ENCODE data around the gene AMOTL1. TPM values are rescaled to one million over a fixed set of nuclear protein-coding genes. Genes with fewer than 3 reads are reported as not detected.
A peak's percentile ranks its signal among the peaks of the same experiment; 100 is the strongest.
"Not testable (repeated sequence)": the region's sequence is repeated elsewhere in the genome, so short reads cannot be mapped to it uniquely, and the experiment has no call there.

Gene AMOTL1
- total RNA-seq, 1 experiment from 2014 or later: 57.4 TPM

- Histone ChIP-seq H3K4me1 (no peaks in the 10 kb centered on the region; the same call in none of the 2 replicates), H3K4me3 (no peak overlapping the region), H3K27ac (no peak overlapping the region), H3K36me3 (peaks cover 17% of the 10 kb centered on the region), H3K9me3 (replicated peaks) (no peaks in the 10 kb centered on the region), H3K27me3 (no peaks in the 10 kb centered on the region)
- no peak for DNase-seq
These were observed 115.7 kb downstream of the AMOTL1 start for GRCh38 chr11:94883878-94884277.

- peaks cover 14% of the 10 kb centered on the region for H3K36me3 ChIP-seq
- H3K4me3 ChIP-seq: no peak overlapping the region
- H3K27me3 ChIP-seq: no peaks in the 10 kb centered on the region
- no peak for DNase-seq
- H3K9me3 ChIP-seq (replicated peaks): no peaks in the 10 kb centered on the region
- H3K27ac ChIP-seq: no peak overlapping the region
- no peaks in the 10 kb centered on the region; the same call in none of the 2 replicates for H3K4me1 ChIP-seq
These were observed 116.2 kb downstream of the AMOTL1 start for GRCh38 chr11:94884376-94884775.

GRCh38 chr11:94885133-94885532 is 117.0 kb downstream of the AMOTL1 start:
- no peak overlapping the region for H3K4me3 ChIP-seq
- no peaks in the 10 kb centered on the region for H3K9me3 ChIP-seq (replicated peaks)
- no peaks in the 10 kb centered on the region; the same call in none of the 2 replicates for H3K4me1 ChIP-seq
- peaks cover 10% of the 10 kb centered on the region for H3K36me3 ChIP-seq
- H3K27me3 ChIP-seq: no peaks in the 10 kb centered on the region
- H3K27ac ChIP-seq: peak overlapping the region; percentile 40
- DNase-seq: peak; percentile 31 to 61

GRCh38 chr11:94885581-94885980 is 117.4 kb downstream of the AMOTL1 start:
- H3K9me3 ChIP-seq (replicated peaks): no peaks in the 10 kb centered on the region
- peaks cover 10% of the 10 kb centered on the region for H3K36me3 ChIP-seq
- H3K27ac ChIP-seq: peak overlapping the region; percentile 40
- H3K27me3 ChIP-seq: no peaks in the 10 kb centered on the region
- no peaks in the 10 kb centered on the region; the same call in none of the 2 replicates for H3K4me1 ChIP-seq
- H3K4me3 ChIP-seq: no peak overlapping the region
- no peak for DNase-seq

- Histone ChIP-seq H3K36me3 (peaks cover 10% of the 10 kb centered on the region; the same call in 1 of the 2 replicates), H3K27ac (no peak overlapping the region), H3K4me3 (no peak overlapping the region), H3K9me3 (replicated peaks) (no peaks in the 10 kb centered on the region), H3K4me1 (no peaks in the 10 kb centered on the region; the same call in none of the 2 replicates), H3K27me3 (no peaks in the 10 kb centered on the region)
- no peak for DNase-seq
These were observed 120.0 kb downstream of the AMOTL1 start for GRCh38 chr11:94888204-94888603.

- no peaks in the 10 kb centered on the region for H3K36me3 ChIP-seq
- H3K9me3 ChIP-seq (replicated peaks): no peaks in the 10 kb centered on the region
- H3K27me3 ChIP-seq: no peaks in the 10 kb centered on the region
- H3K4me3 ChIP-seq: no peak overlapping the region
- no peak for DNase-seq
- H3K4me1 ChIP-seq: no peaks in the 10 kb centered on the region
- no peak overlapping the region for H3K27ac ChIP-seq
These were observed 127.3 kb downstream of the AMOTL1 start for GRCh38 chr11:94895451-94895850.

GRCh38 chr11:94895971-94896370 is 127.8 kb downstream of the AMOTL1 start:
- H3K27me3 ChIP-seq: no peaks in the 10 kb centered on the region
- no peak overlapping the region for H3K4me3 ChIP-seq
- H3K9me3 ChIP-seq (replicated peaks): no peaks in the 10 kb centered on the region
- no peaks in the 10 kb centered on the region for H3K36me3 ChIP-seq
- no peak overlapping the region for H3K27ac ChIP-seq
- H3K4me1 ChIP-seq: no peaks in the 10 kb centered on the region
- DNase-seq: no peak

GRCh38 chr11:94897330-94897768 is 129.2 kb downstream of the AMOTL1 start:
- Histone ChIP-seq H3K27ac (no peak overlapping the region), H3K4me1 (no peaks in the 10 kb centered on the region), H3K9me3 (replicated peaks) (no peaks in the 10 kb centered on the region), H3K4me3 (no peak overlapping the region), H3K36me3 (no peaks in the 10 kb centered on the region), H3K27me3 (no peaks in the 10 kb centered on the region)
- peak; percentile 21 to 68 for DNase-seq

GRCh38 chr11:94907226-94907625 is 139.1 kb downstream of the AMOTL1 start:
- H3K36me3 ChIP-seq: no peaks in the 10 kb centered on the region
- no peaks in the 10 kb centered on the region for H3K9me3 ChIP-seq (replicated peaks)
- no peaks in the 10 kb centered on the region for H3K4me1 ChIP-seq
- no peaks in the 10 kb centered on the region for H3K27me3 ChIP-seq
- H3K4me3 ChIP-seq: no peak overlapping the region
- no peak for DNase-seq
- no peak overlapping the region for H3K27ac ChIP-seq

GRCh38 chr11:94909371-94909820 is 141.2 kb downstream of the AMOTL1 start:
- no peak overlapping the region for H3K27ac ChIP-seq
- no peaks in the 10 kb centered on the region for H3K36me3 ChIP-seq
- no peak overlapping the region for H3K4me3 ChIP-seq
- DNase-seq: no peak
- H3K4me1 ChIP-seq: no peaks in the 10 kb centered on the region
- H3K9me3 ChIP-seq (replicated peaks): no peaks in the 10 kb centered on the region
- H3K27me3 ChIP-seq: no peaks in the 10 kb centered on the region

GRCh38 chr11:94910270-94910669 is 142.1 kb downstream of the AMOTL1 start:
- no peak for DNase-seq

GRCh38 chr11:94910779-94911178 is 142.6 kb downstream of the AMOTL1 start:
- no peaks in the 10 kb centered on the region for H3K27me3 ChIP-seq
- no peaks in the 10 kb centered on the region for H3K36me3 ChIP-seq
- H3K4me3 ChIP-seq: no peak overlapping the region
- no peak for DNase-seq
- no peak overlapping the region for H3K27ac ChIP-seq
- no peaks in the 10 kb centered on the region for H3K9me3 ChIP-seq (replicated peaks)
- no peaks in the 10 kb centered on the region for H3K4me1 ChIP-seq

More at GRCh38 chr11:94910270-94910669, 142.1 kb downstream of the AMOTL1 start:
- Histone ChIP-seq H3K27me3 (no peaks in the 10 kb centered on the region), H3K9me3 (replicated peaks) (no peaks in the 10 kb centered on the region), H3K4me1 (no peaks in the 10 kb centered on the region), H3K27ac (no peak overlapping the region), H3K36me3 (no peaks in the 10 kb centered on the region), H3K4me3 (no peak overlapping the region)

- Histone ChIP-seq H3K4me3 (no peak overlapping the region), H3K36me3 (no peaks in the 10 kb centered on the region), H3K9me3 (replicated peaks) (no peaks in the 10 kb centered on the region), H3K27ac (no peak overlapping the region), H3K4me1 (no peaks in the 10 kb centered on the region), H3K27me3 (no peaks in the 10 kb centered on the region)
- no peak for DNase-seq
These were observed 144.7 kb downstream of the AMOTL1 start for GRCh38 chr11:94912806-94913205.

GRCh38 chr11:94913718-94914394 is 145.7 kb downstream of the AMOTL1 start:
- H3K4me1 ChIP-seq; H3K9me3 ChIP-seq (replicated peaks); H3K4me3 ChIP-seq; DNase-seq; H3K36me3 ChIP-seq; H3K27me3 ChIP-seq; H3K27ac ChIP-seq: not testable (repeated sequence)

- Histone ChIP-seq H3K27ac (no peak overlapping the region), H3K9me3 (replicated peaks) (no peaks in the 10 kb centered on the region)
- DNase-seq: no peak
These were observed 152.2 kb downstream of the AMOTL1 start for GRCh38 chr11:94920311-94920710.

More at GRCh38 chr11:94920311-94920710, 152.2 kb downstream of the AMOTL1 start:
- Histone ChIP-seq H3K36me3 (no peaks in the 10 kb centered on the region), H3K4me1 (no peaks in the 10 kb centered on the region), H3K27me3 (no peaks in the 10 kb centered on the region), H3K4me3 (no peak overlapping the region)
